Retinal pigment epithelial cell (primary cell): ENCODE results near the gene SERPINB8.
A peak's percentile ranks its signal among the peaks of the same experiment; 100 is the strongest.

Experiments used
- DNase-seq: peaks from one replicate; pipeline ENCODE4 v3.0.0-alpha.2; 2010; ENCODE audit warnings: low read depth
- H3K4me3 ChIP-seq: 2 replicates; pipeline ENCODE4 v1.5.1; 2011; ENCODE audit warnings: mild to moderate bottlenecking, low read length, control low read depth, moderate library complexity
- CTCF ChIP-seq: conservative IDR thresholded peaks from 2 replicates; pipeline ENCODE4 v1.5.1; 2011; ENCODE audit warnings: low read depth, low read length, control low read depth, inconsistent platforms

SERPINB8 gene

GRCh38 chr18:63979409-63979920 is 9.6 kb downstream of the SERPINB8 start:
- no peak for DNase-seq
- H3K4me3 ChIP-seq, result peak overlapping the region; percentile 36
- TF ChIP-seq CTCF, result peak; percentile 92

- TF ChIP-seq CTCF, result no peak
- no peak overlapping the region for H3K4me3 ChIP-seq
- no peak for DNase-seq
These were observed 10.1 kb downstream of the SERPINB8 start for GRCh38 chr18:63980027-63980426.

- DNase-seq, result no peak
- no peak for TF ChIP-seq CTCF
- H3K4me3 ChIP-seq, result no peak overlapping the region
These were observed 11.1 kb downstream of the SERPINB8 start for GRCh38 chr18:63980896-63981460.

- TF ChIP-seq CTCF, result no peak
- no peak for DNase-seq
- no peak overlapping the region for H3K4me3 ChIP-seq
These were observed 11.8 kb downstream of the SERPINB8 start for GRCh38 chr18:63981719-63982118.

- no peak for DNase-seq
- TF ChIP-seq CTCF, result no peak
- H3K4me3 ChIP-seq, result no peak overlapping the region
These were observed 12.5 kb downstream of the SERPINB8 start for GRCh38 chr18:63982361-63982760.

GRCh38 chr18:63986885-63987284 is 17.0 kb downstream of the SERPINB8 start:
- no peak for DNase-seq
- TF ChIP-seq CTCF, result no peak
- no peak overlapping the region for H3K4me3 ChIP-seq

- no peak for TF ChIP-seq CTCF
- DNase-seq, result no peak
- no peak overlapping the region for H3K4me3 ChIP-seq
These were observed 17.9 kb downstream of the SERPINB8 start for GRCh38 chr18:63987743-63988142.
